ENCODE results near the gene PTPRT.

Gene PTPRT

DNA sequence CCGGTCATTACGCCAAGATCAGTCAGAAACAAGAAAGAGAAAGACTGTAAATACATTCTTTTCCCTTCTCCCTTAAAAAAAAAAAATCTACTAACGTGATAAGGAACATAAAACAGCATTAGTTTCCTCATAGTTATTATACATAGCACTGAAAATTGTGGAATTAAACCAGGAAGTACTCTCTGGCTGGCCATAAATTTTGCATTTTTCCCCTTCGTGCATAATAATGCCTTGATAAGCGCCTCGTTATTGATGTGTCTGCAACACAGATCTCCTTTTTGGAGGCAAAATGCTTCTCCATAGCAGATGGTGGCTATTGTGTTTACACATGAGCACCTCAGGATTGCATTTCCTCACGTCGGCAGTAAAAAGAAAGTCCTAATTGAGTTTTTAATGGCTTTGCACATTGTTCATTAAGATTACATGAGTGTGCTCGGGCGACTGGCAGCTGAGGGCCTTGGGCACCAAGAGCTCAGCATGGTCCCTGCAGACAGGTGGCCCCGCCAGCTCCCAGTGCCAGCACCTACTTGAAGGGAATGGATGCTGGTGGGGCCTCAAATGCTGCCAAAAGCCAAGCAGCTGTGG lies 394.5 kb downstream of the PTPRT start:
- no peak for DNase-seq (ENCODE audit: low read depth)

GRCh38 chr20:42792052-42792451 lies 397.7 kb downstream of the PTPRT start:
- no peak for DNase-seq (ENCODE audit: low read depth)

DNA sequence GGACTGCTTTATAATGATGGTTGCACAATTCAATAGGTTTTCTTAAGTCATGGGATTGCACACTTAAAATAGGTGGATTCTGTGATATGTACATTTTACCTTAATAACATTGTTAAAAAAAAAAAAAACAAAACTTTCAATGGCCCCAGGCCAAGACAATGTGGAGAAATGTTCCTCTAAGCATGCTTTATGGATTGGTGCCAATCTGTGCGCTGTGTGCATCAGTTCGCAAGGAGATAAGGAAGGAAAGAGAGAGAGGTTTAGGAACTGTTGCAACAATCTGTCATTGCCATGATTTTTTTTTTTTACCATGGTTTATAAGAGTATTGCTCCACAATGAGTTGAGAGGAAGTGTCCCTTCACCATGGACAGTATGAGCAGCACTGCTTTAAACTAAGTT lies 399.6 kb downstream of the PTPRT start:
- no peak for DNase-seq (ENCODE audit: low read depth)

DNA sequence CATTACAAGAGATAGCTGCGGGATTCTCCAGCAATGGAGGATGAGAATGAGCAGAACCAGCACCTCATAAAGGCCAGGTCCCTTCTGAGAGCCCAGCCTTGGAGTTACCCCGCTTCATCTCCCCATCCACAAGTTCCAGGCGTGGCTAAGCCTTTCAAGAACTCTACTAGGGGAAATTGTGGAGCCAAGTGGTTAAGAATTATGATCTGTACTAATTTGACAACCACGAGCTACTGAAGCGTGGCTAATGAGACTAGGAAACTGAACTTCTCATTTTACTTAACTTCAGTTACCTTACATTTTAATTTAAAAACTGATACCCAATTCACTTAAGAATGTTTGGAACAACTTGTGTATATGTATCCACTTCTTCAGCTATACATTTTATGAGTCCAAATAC lies 401.0 kb downstream of the PTPRT start:
- no peak for DNase-seq (ENCODE audit: low read depth)

DNA sequence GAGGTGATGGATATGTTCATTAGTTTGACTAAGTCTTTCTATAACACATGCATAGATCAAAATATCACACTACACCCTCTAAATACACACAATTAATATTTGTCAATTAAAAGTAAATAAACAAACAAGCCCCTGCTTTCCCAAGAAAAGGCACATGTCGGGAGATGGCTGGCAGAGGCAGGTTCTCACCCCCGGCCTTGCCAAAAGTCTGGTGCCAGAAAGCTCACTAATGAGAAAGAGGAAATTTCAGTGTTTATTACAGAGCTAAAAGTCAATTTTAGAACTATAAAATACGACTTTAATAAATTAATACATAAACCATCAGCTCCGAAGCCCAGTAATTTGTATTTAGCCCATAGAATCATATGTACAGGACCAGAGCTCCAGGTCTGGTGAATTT lies 404.7 kb downstream of the PTPRT start:
- no peak for DNase-seq (ENCODE audit: low read depth)

- no peak for DNase-seq (ENCODE audit: low read depth)
Measured at GRCh38 chr20:42779216-42779615, 410.5 kb downstream of the PTPRT start.

DNA sequence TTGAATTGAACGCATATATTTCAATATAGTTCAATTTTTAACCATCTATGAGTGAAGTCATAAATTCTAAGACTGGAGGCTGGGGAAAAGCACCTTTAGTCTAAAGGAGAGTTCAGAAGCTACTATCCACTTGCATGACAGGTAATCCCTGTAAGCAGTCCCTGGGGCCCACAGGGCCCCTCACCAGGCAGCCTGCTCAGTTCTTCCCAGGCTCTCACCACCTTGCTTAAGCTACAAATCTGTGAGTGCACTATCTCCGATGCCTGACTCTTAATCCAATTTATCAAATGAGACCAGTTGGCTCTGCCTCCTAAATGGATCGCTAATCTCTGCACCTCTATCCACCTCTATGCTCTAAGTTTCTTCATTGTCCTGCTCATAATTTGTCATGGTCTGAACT lies 413.8 kb downstream of the PTPRT start:
- DNase-seq (ENCODE audit: low read depth): no peak

DNA sequence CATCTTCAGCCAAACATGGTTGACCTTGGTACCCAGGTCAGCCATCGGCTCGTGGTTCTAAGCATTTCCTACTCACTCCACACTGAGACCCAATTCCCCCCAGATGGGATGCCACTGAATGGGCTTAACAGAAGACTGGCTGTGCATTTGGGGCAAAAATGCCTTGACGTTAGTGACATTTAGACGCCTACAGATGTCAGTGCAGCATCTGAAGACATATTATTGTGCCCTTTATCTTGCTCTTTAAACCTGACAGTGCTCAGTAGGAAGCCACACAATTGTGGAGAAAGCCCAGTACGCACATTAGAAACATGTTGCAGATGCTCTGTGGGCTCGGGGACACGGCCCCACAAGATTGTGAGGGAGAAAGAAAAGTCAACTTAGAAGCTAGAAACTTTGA lies 414.7 kb downstream of the PTPRT start:
- DNase-seq (ENCODE audit: low read depth): no peak

- no peak for DNase-seq (ENCODE audit: low read depth)
Measured at GRCh38 chr20:42763015-42763414, 426.7 kb downstream of the PTPRT start.

- no peak for DNase-seq (ENCODE audit: low read depth)
Measured at GRCh38 chr20:42756991-42757390, 432.7 kb downstream of the PTPRT start.

- DNase-seq (ENCODE audit: low read depth): no peak
Measured at GRCh38 chr20:42754706-42755105, 435.0 kb downstream of the PTPRT start.

GRCh38 chr20:42752620-42753019 lies 437.1 kb downstream of the PTPRT start:
- DNase-seq (ENCODE audit: low read depth): no peak

DNA sequence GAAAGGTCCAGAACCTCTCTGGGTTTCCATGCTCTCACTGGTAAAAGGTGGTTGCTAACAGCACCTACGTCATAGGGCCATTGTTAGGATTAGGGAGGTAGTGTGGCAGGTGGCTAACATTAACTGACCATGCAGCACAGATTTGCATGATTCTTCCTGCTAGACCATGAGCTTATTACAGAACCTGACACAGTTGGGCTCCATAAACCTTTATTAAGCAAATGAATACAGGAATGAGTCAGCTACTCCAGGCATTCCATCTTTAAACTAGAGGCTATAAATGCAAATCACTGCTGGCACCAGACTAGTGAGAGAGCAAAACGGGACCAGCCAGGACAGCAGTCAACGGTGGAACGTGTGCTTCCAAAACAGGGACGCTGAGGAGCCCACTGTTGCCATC lies 440.1 kb downstream of the PTPRT start:
- no peak for DNase-seq (ENCODE audit: low read depth)

GRCh38 chr20:42747765-42748411 lies 441.8 kb downstream of the PTPRT start:
- no peak for DNase-seq (ENCODE audit: low read depth)

DNA sequence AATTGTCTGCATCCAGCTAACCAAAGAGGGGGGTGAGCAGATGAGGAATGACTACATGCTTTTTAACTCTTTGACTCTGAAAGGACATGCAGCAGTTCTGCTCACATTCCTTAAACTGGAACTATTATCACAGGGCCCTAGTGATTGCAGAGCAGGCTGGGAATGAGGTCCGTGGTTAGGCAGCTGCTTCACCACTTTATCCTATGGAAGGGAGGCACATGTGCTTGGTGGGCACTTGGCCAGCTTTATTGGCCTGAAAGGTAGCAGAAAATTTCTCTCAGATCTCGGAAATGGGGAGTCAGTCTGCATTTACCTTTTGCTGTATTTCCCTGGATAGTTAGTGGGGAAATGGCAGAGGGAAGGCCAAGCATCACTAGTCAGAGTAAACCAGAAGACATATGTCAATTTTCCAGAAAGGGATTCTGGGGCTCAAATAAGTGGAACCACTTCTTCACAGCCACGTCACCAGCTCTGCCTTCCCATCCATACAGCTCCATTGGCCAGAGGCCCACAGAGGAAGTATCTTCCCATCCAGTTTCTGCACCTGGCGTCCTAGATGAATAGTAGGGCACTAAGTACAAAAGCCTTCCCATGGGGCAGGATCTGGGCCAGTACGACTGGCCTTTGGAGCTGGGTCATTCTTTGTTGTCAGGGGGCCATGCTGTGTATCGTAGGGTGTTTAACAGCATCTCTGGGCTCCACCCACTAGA lies 444.8 kb downstream of the PTPRT start:
- no peak for DNase-seq (ENCODE audit: low read depth)

DNA sequence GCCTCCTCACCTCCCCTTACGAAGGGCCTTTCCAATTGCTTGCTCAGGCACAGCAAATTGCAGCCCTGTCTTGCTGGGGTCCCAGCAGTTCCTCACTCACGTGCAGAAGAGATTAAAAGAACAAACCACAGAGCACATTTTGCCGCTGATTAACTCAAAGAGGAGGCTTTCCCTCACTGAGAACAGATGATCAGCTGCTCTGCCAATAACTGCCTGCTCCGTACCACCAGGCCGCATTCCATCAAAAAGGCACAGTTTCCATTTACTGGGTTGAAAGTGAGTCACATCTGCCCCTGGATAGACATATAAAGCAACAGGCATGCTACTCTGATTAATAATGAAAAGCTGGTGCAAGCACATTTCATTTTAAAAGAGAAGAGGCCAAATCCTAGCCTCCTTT lies 446.8 kb downstream of the PTPRT start:
- no peak for DNase-seq (ENCODE audit: low read depth)

GRCh38 chr20:42741906-42742305 lies 447.8 kb downstream of the PTPRT start:
- no peak for DNase-seq (ENCODE audit: low read depth)

DNA sequence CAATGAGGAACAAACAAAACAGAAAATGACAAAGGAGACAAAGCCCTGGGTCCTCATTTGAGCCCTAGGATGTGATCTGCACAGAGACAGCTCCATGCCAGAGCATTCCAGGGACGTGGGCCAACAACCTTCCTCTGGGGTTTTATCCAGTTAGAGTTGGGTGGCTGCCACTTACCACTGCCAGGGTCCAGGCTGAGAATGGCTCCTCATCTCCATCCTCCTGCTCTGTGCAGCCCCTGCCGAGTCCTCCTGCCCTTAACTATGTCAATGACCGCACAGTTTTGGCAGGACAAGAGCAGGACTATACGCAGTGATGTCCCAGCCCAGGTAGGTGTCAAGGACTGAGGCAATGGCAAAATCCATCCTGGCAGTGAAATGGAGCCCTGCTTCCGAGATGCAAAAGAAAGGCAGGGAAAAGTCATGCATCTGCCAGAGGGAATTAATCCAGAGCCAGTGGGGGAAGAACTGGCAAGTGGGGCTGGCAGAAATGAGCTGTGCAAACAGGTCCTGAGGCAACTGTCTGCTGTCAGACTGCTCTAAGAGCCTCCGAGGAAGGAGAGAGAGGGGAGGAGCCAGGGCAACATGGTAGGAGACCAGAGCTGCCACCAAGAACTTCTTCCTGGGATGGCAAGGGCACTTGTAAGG lies 449.4 kb downstream of the PTPRT start:
- no peak for DNase-seq (ENCODE audit: low read depth)

GRCh38 chr20:42739683-42740082 lies 450.0 kb downstream of the PTPRT start:
- DNase-seq (ENCODE audit: low read depth): no peak

GRCh38 chr20:42735539-42735938 lies 454.2 kb downstream of the PTPRT start:
- no peak for DNase-seq (ENCODE audit: low read depth)

- no peak for DNase-seq (ENCODE audit: low read depth)
Measured at GRCh38 chr20:42734660-42735368, 454.9 kb downstream of the PTPRT start.

DNA sequence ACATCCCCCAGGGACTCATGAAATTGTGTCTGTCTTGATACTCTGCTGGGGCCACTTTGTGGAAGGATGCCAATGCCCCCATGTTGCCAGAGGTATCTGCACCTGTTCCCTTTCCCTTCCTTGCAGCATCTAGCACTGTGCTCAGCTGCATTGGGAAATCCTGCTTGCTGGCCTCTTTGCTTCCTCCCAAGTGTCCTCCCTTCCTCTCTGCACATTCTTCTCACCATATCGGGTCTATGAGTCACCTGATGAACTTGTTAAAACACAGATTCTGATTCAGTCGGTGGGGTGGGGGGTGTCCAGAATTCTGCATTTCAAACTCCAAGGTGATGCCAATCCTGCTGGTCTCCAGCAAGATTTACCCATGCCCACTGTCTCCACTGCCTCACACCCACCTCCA lies 467.8 kb downstream of the PTPRT start:
- DNase-seq (ENCODE audit: low read depth): no peak
